HAP-1 (cell line): ENCODE data around the gene VGLL4.
"Not testable (repeated sequence)": the region's sequence is repeated elsewhere in the genome, so short reads cannot be mapped to it uniquely, and the experiment has no call there.

Experiments
- DNase-seq, 2 experiments: peaks; one replicate each; pipeline ENCODE4 v3.0.0-alpha.2; 2016 to 2020; ENCODE audit warnings: low spot score in 2 of 2
- H3K27me3 ChIP-seq: fragments of 250-450 bp; sonication (Bioruptor Pico); 2 replicates; pipeline ENCODE4 v1.5.1; 2020; ENCODE audit warnings: low read depth, mild to moderate bottlenecking, moderate library complexity
- H3K36me3 ChIP-seq: fragments of 250-450 bp; sonication (Bioruptor Pico); replicated peaks from 2 replicates; pipeline ENCODE4 v1.5.1; 2020; ENCODE audit warnings: mild to moderate bottlenecking
- H3K4me1 ChIP-seq: fragments of 250-450 bp; sonication (Bioruptor Pico); 2 replicates; pipeline ENCODE4 v1.5.1; 2020; ENCODE audit warnings: mild to moderate bottlenecking
- H3K4me3 ChIP-seq: fragments of 250-450 bp; sonication (Bioruptor Pico); 2 replicates; pipeline ENCODE4 v1.5.1; 2020; ENCODE audit warnings: mild to moderate bottlenecking, moderate library complexity
- H3K9me3 ChIP-seq: fragments of 250-450 bp; sonication (Bioruptor Pico); 2 replicates; pipeline ENCODE4 v1.5.1; 2020; ENCODE audit warnings: mild to moderate bottlenecking, moderate library complexity
- in situ Hi-C: fragments of 300-500 bp; cut with MboI; formaldehyde crosslinking; loops from 3 replicates; pipeline ENCODE4 v1.14.3; 2020; ENCODE audit warnings: low sequenced_read_pairs, inconsistent platforms, mixed read lengths

The VGLL4 gene

GRCh38 chr3:11574981-11575669 lies 68.6 kb downstream of the VGLL4 start:
- no peaks in the 10 kb centered on the region for H3K4me1 ChIP-seq
- H3K36me3 ChIP-seq: no peaks in the 10 kb centered on the region; the same call in 1 of the 2 replicates
- H3K9me3 ChIP-seq: no peaks in the 10 kb centered on the region
- H3K27me3 ChIP-seq: no peaks in the 10 kb centered on the region
- DNase-seq: no peak
- in situ Hi-C loops: no loop called here
- H3K4me3 ChIP-seq: no peak overlapping the region

- H3K4me3 ChIP-seq, in situ Hi-C loops, H3K36me3 ChIP-seq: not testable (repeated sequence)
Observed at GRCh38 chr3:11572660-11573059, 71.1 kb downstream of the VGLL4 start.

GRCh38 chr3:11570789-11571495 lies 72.8 kb downstream of the VGLL4 start:
- Histone ChIP-seq H3K4me3 (no peak overlapping the region), H3K36me3 (no peaks in the 10 kb centered on the region; the same call in 1 of the 2 replicates), H3K27me3 (no peaks in the 10 kb centered on the region), H3K9me3 (no peaks in the 10 kb centered on the region), H3K4me1 (no peaks in the 10 kb centered on the region)
- DNase-seq: no peak
- in situ Hi-C loops: no loop called here

More at GRCh38 chr3:11572660-11573059, 71.1 kb downstream of the VGLL4 start:
- not testable (repeated sequence) for DNase-seq, H3K4me1 ChIP-seq, H3K27me3 ChIP-seq, H3K9me3 ChIP-seq

GRCh38 chr3:11570251-11570650 lies 73.5 kb downstream of the VGLL4 start:
- no peaks in the 10 kb centered on the region; the same call in 1 of the 2 replicates for H3K36me3 ChIP-seq
- H3K4me3 ChIP-seq: no peak overlapping the region
- no peaks in the 10 kb centered on the region for H3K9me3 ChIP-seq
- no peak for DNase-seq
- no peaks in the 10 kb centered on the region for H3K4me1 ChIP-seq
- H3K27me3 ChIP-seq: no peaks in the 10 kb centered on the region
- in situ Hi-C loops: no loop called here

GRCh38 chr3:11569156-11569741 lies 74.5 kb downstream of the VGLL4 start:
- Histone ChIP-seq H3K27me3 (no peaks in the 10 kb centered on the region), H3K4me3 (no peak overlapping the region), H3K9me3 (no peaks in the 10 kb centered on the region), H3K4me1 (no peaks in the 10 kb centered on the region), H3K36me3 (no peaks in the 10 kb centered on the region; the same call in 1 of the 2 replicates)
- DNase-seq: no peak
- in situ Hi-C loops: no loop called here

GRCh38 chr3:11568503-11569155 lies 75.1 kb downstream of the VGLL4 start:
- no peaks in the 10 kb centered on the region for H3K4me1 ChIP-seq
- no peaks in the 10 kb centered on the region for H3K27me3 ChIP-seq
- no peak overlapping the region for H3K4me3 ChIP-seq
- in situ Hi-C loops: no loop called here
- DNase-seq: no peak
- no peaks in the 10 kb centered on the region for H3K9me3 ChIP-seq
- H3K36me3 ChIP-seq: no peaks in the 10 kb centered on the region; the same call in 1 of the 2 replicates

- in situ Hi-C loops: no loop called here
- DNase-seq: no peak
- no peaks in the 10 kb centered on the region for H3K9me3 ChIP-seq
Observed at GRCh38 chr3:11567516-11568467, 75.9 kb downstream of the VGLL4 start.

GRCh38 chr3:11566916-11567315 lies 76.8 kb downstream of the VGLL4 start:
- Histone ChIP-seq H3K36me3 (no peaks in the 10 kb centered on the region; the same call in none of the 2 replicates), H3K9me3 (no peaks in the 10 kb centered on the region), H3K27me3 (no peaks in the 10 kb centered on the region), H3K4me3 (no peak overlapping the region), H3K4me1 (no peaks in the 10 kb centered on the region)
- no peak for DNase-seq
- in situ Hi-C loops: no loop called here

More at GRCh38 chr3:11567516-11568467, 75.9 kb downstream of the VGLL4 start:
- Histone ChIP-seq H3K27me3 (no peaks in the 10 kb centered on the region), H3K4me1 (no peaks in the 10 kb centered on the region), H3K36me3 (no peaks in the 10 kb centered on the region; the same call in none of the 2 replicates), H3K4me3 (no peak overlapping the region)

GRCh38 chr3:11566478-11566877 lies 77.2 kb downstream of the VGLL4 start:
- Histone ChIP-seq H3K4me3 (no peak overlapping the region), H3K4me1 (no peaks in the 10 kb centered on the region), H3K36me3 (no peaks in the 10 kb centered on the region; the same call in none of the 2 replicates), H3K27me3 (no peaks in the 10 kb centered on the region), H3K9me3 (no peaks in the 10 kb centered on the region)
- no peak for DNase-seq
- in situ Hi-C loops: no loop called here

GRCh38 chr3:11565932-11566331 lies 77.8 kb downstream of the VGLL4 start:
- H3K4me1 ChIP-seq: no peaks in the 10 kb centered on the region
- in situ Hi-C loops: no loop called here
- no peaks in the 10 kb centered on the region for H3K27me3 ChIP-seq
- no peak overlapping the region for H3K4me3 ChIP-seq
- no peaks in the 10 kb centered on the region for H3K9me3 ChIP-seq
- H3K36me3 ChIP-seq: no peaks in the 10 kb centered on the region; the same call in none of the 2 replicates
- DNase-seq: no peak

- Histone ChIP-seq H3K9me3 (no peaks in the 10 kb centered on the region), H3K4me1 (no peaks in the 10 kb centered on the region), H3K36me3 (no peaks in the 10 kb centered on the region; the same call in none of the 2 replicates), H3K27me3 (no peaks in the 10 kb centered on the region), H3K4me3 (no peak overlapping the region)
- in situ Hi-C loops: no loop called here
- no peak for DNase-seq
Observed at GRCh38 chr3:11565492-11565891, 78.2 kb downstream of the VGLL4 start.

- no peak for DNase-seq
- H3K9me3 ChIP-seq: no peaks in the 10 kb centered on the region
- no peaks in the 10 kb centered on the region for H3K27me3 ChIP-seq
- no peaks in the 10 kb centered on the region; the same call in none of the 2 replicates for H3K36me3 ChIP-seq
- no peak overlapping the region for H3K4me3 ChIP-seq
- in situ Hi-C loops: no loop called here
- no peaks in the 10 kb centered on the region for H3K4me1 ChIP-seq
Observed at GRCh38 chr3:11565072-11565471, 78.6 kb downstream of the VGLL4 start.

- Histone ChIP-seq H3K36me3 (no peaks in the 10 kb centered on the region; the same call in none of the 2 replicates), H3K4me3 (no peak overlapping the region), H3K9me3 (no peaks in the 10 kb centered on the region), H3K4me1 (no peaks in the 10 kb centered on the region), H3K27me3 (no peaks in the 10 kb centered on the region)
- DNase-seq: no peak
- in situ Hi-C loops: no loop called here
Observed at GRCh38 chr3:11564577-11565001, 79.1 kb downstream of the VGLL4 start.
